ENCODE data around the gene PRPSAP1.

The PRPSAP1 gene

DNA sequence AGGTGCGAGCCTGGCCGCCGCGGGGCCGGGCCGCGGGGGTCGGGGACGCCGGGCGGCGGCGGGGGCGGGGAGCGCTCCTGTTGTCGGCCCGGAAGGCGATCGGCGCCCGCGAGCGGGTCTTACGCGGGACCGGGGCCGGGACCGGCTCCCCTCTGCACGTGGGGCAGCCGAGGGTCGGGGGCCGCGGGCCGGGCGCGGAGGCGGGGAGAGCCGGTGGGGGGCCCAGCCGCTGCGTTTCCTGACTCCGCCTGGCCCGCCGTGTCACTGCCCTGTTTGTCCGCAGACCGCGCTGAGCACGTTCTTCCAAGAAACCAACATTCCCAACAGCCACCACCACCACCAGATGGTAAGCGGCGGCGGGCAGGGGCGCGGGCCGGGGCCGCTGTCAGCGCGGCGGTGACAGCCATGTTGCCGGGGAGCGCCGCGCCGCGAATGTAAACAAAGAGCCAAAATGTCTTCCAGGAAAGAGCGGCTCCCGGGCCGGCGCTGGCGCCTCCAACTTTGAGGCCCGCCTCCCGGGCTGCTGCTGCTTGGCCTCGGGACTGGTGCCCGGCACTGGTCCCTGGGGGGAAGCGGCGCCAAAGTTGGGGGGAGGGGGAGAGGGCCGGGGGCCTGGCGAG lies 88.0 kb downstream of the PRPSAP1 start:
- peak; percentile 61 for DNase-seq (ENCODE audit: low spot score)

DNA sequence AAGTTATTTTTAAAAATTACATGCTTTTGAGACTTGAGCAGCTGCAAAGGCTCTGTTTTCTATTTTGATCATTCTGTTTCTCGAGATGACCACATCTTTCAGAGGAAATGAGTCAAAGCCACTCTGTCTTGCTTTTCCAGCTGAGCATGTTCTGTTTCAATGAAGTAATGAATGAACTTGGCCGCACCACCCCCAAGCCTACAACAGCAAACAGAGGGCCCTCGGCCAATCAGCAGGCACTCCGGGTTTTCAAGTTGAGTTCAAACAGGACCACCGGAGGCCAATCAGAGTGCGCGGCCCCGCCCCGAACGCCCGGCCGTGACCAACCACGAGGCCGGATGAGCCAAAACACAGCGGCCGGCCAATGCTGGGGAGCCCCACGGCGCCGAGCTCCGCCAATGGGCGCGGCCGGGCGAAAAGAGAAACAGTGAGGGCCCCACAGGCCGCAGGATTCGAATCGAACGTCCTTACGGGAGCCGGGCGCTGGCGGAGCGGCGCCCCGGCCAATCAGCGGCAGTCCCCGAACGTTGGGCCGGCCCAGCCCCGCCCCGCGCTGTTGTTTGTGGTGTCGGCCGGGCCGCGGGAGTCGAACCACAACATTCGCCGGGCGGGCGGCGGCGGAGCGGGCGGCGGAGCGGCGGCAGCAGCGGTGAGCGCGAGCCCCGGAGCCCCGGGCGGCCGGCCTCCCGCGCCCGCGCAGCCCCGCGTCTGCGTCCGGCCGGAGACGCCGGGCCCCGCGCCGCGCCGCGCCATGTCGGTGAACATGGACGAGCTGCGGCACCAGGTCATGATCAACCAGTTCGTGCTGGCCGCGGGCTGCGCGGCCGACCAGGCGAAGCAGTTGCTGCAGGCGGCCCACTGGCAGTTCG lies 88.7 kb downstream of the PRPSAP1 start, which contains the start of gene UBALD2:
Gene UBALD2, plus strand, starts transcription at position 594 of the 869 bp plus-strand sequence. Its CDS starts 158 bp downstream, at position 752.
- peak; percentile 100 for DNase-seq (ENCODE audit: low spot score)

DNA sequence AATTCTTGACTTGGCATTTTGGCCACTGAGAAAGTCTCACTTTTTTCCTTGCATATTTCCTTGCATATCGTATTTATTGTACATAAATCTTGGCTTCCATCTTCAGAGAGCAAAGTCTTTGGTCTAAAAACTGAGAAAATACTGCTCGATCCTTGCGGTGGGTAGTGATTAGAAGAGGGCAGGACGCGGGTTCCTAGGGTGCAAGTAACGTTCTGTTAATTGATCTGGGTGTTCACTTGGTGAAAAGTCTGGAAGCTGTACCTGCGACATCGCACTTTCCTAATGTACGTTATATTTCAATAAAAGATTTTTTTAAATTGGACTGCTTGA lies 89.3 kb downstream of the PRPSAP1 start:
- no peak for DNase-seq (ENCODE audit: low spot score)

DNA sequence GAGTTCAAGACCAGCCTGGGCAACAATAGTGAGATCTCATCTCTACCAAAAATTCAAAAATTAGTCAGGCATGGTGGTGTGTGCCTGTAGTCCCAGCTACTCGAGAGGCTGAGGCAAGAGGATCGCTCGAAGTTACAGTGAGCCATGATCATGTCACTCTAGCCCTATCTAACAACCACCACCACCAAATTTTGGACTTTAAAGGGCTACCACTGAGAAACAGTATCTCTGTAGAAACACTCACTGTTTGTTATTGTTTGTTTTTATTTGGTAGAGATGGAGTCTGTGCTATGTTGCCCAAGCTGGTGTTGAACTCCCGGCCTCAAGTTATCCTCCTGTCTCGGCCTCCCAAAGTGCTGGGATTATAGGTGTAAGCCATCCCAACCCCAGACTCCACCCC lies 89.8 kb downstream of the PRPSAP1 start:
- no peak for DNase-seq (ENCODE audit: low spot score)

DNA sequence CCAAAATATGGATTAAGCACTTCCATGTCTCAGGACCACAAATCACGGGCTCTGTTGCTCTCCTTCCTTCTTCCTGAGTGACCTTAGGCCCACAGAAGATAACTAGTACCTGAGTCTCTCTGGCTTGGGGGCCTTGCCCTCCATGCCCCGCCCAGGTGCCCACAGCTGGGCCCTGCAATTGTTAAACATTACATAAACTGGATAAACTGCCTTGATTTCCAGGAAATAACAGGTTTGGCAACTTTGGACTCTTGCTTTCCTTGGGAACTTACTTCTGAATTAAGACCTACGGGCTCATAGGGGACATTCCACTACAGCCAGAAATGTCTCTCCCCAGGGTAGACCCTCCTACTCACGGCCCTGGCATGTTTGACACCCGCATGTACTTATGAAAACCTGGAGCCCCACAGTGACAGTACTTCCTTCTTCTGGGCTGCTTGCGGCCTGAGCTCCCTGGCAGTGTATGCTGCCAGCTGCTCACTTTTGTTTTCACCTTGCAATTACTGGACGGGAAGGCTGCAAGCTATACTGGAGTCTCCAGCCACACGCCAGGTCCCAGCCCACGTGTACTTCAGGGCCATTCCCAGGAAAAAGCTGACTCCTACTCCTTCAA lies 90.9 kb downstream of the PRPSAP1 start:
- DNase-seq (ENCODE audit: low spot score), result no peak

DNA sequence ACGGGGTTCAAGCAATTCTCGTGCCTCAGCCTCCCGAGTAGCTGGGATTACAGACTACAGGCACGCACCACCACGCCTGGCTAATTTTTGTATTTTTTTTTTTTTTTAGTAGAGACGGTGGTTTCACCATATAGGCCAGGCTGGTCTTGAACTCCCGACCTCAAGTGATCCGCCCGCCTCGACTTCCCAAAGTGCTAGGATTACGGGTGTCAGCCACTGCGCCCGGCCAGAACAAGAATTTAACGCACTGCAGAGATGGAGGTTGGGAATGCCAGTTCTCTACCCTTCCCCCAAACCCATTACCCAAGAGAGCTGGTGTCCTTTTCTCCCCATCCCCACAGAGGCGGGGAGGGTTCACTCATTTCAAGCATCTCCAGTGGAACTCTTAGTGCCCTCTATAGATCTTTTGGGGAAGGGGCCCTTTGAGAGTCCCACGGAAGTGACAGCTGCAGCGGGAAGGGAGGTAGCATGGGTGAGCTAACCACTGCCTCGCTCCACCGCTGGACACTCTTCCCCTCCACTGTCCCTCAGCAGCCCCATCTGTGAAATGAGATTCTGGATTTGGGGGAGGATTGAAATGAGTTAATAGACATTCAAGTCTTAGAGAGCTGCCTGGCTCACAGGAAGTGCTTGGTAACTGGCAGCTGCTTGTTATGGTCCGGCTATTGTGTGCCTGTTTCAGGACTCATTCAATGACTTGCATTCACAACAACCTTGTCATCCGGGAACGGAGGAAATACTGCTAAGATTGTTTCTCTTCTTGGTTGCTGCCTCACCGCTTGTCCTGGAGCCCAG lies 92.1 kb downstream of the PRPSAP1 start:
- DNase-seq (ENCODE audit: low spot score), result no peak

DNA sequence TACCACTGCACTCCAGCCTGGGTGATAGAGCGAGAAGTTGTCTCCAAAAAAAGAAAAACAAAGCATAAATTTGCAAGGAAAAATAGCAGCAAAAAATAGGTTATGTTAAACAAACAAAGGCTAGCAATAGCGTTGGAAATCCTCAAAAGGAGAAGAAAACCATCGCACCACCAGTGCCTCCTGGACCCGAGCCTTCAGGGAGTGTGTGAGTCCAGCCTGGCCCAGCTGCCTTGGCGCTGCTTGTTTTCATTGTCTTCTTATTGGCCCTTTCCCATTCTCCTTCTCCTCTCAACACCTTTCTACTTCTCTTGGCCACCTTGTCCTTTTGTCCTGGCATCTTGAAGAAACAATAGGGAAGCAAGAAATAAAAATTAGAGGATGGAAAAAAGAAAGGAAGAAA lies 93.0 kb downstream of the PRPSAP1 start:
- DNase-seq (ENCODE audit: low spot score), result no peak

DNA sequence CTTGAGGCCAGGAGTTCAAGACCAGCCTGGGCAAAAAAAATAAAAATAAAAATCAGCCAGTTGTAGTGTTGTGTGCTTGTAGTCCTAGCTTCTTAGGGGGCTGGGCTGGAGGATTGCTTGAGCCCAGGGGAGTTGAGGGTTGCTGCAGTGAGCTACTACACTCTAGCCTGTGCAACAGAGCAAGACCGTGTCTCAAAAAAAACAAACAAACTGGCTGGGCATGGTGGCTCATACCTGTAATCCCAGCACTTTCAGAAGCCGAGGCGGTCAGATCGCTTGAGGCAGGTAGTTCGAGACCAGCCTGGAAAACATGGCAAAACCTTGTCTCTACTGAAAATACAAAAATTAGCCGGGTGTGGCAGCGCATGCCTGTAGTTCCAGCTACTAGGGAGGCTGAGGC lies 93.5 kb downstream of the PRPSAP1 start:
- DNase-seq (ENCODE audit: low spot score), result no peak

All from hepatic stellate cell (primary cell).